Fibroblast of skin of right biceps (primary cell): Measurements from ENCODE around the gene GPAT3.
"Not testable (repeated sequence)": the region's sequence is repeated elsewhere in the genome, so short reads cannot be mapped to it uniquely, and the experiment has no call there.

Source experiments
- DNase-seq: peaks from one replicate; pipeline ENCODE4 v3.0.0-alpha.2; 2013

GPAT3 gene

GRCh38 chr4:83605744-83606172 lies 69.8 kb downstream of the GPAT3 start:
- DNase-seq, result no peak

- DNase-seq, result no peak
These were observed 70.6 kb downstream of the GPAT3 start for GRCh38 chr4:83606460-83606859.

- no peak for DNase-seq
These were observed 71.0 kb downstream of the GPAT3 start for GRCh38 chr4:83606898-83607297.

GRCh38 chr4:83609365-83609764 lies 73.5 kb downstream of the GPAT3 start:
- no peak for DNase-seq

GRCh38 chr4:83610729-83611128 lies 74.8 kb downstream of the GPAT3 start:
- no peak for DNase-seq

GRCh38 chr4:83613023-83613422 lies 77.1 kb downstream of the GPAT3 start:
- DNase-seq, result no peak

GRCh38 chr4:83613994-83614393 lies 78.1 kb downstream of the GPAT3 start:
- no peak for DNase-seq

GRCh38 chr4:83616252-83616651 lies 80.3 kb downstream of the GPAT3 start:
- DNase-seq, result no peak

GRCh38 chr4:83617371-83618035 lies 81.6 kb downstream of the GPAT3 start:
- DNase-seq, result no peak

GRCh38 chr4:83618431-83618830 lies 82.5 kb downstream of the GPAT3 start:
- DNase-seq, result peak; percentile 86

- DNase-seq, result peak; percentile 57
These were observed 83.2 kb downstream of the GPAT3 start for GRCh38 chr4:83618991-83619645.

- not testable (repeated sequence) for DNase-seq
These were observed 86.2 kb downstream of the GPAT3 start for GRCh38 chr4:83622127-83622526.

GRCh38 chr4:83625821-83626220 lies 89.9 kb downstream of the GPAT3 start:
- DNase-seq, result no peak

- DNase-seq, result no peak
These were observed 90.4 kb downstream of the GPAT3 start for GRCh38 chr4:83626245-83626836.

GRCh38 chr4:83629945-83630721 lies 94.2 kb downstream of the GPAT3 start:
- peak; percentile 69 for DNase-seq

- peak; percentile 76 for DNase-seq
These were observed 95.2 kb downstream of the GPAT3 start for GRCh38 chr4:83631066-83631465.

GRCh38 chr4:83636930-83637329 lies 101.0 kb downstream of the GPAT3 start:
- no peak for DNase-seq

GRCh38 chr4:83639849-83640493 lies 104.1 kb downstream of the GPAT3 start:
- DNase-seq, result peak; percentile 67

- no peak for DNase-seq
These were observed 107.1 kb downstream of the GPAT3 start for GRCh38 chr4:83643036-83643435.

- DNase-seq, result peak; percentile 51
These were observed 109.1 kb downstream of the GPAT3 start for GRCh38 chr4:83644677-83645659.

GRCh38 chr4:83646538-83647239 lies 110.8 kb downstream of the GPAT3 start:
- DNase-seq, result peak; percentile 22
